Neuron (in vitro differentiated cells): ENCODE results near the gene ZNF543.
A peak's percentile ranks its signal among the peaks of the same experiment; 100 is the strongest.

Source experiments
- H2AFZ ChIP-seq: one replicate; pipeline ENCODE4 v1.6.1; 2013; ENCODE audit warnings: low read depth, mild to moderate bottlenecking, inconsistent platforms, low read length, moderate library complexity
- H3K27me3 ChIP-seq: one replicate; pipeline ENCODE4 v1.6.1; 2013; ENCODE audit warnings: low read length; ENCODE audit not compliant: insufficient read depth
- H3K36me3 ChIP-seq: one replicate; pipeline ENCODE4 v1.6.1; 2013; ENCODE audit warnings: low read length; ENCODE audit not compliant: insufficient read depth
- H3K4me1 ChIP-seq: one replicate; pipeline ENCODE4 v1.6.1; 2013; ENCODE audit warnings: low read length; ENCODE audit not compliant: insufficient read depth
- H3K4me3 ChIP-seq: 2 replicates; pipeline ENCODE4 v1.5.1; 2013; ENCODE audit warnings: mild to moderate bottlenecking, low read length, moderate library complexity
- H3K9me3 ChIP-seq: one replicate; pipeline ENCODE4 v1.6.1; 2013; ENCODE audit warnings: low read length

The ZNF543 gene

GRCh38 chr19:57293719-57294118 is 26.6 kb upstream of the ZNF543 start:
- no peaks in the 10 kb centered on the region for H3K27me3 ChIP-seq
- H3K4me1 ChIP-seq = no peaks in the 10 kb centered on the region
- H2AFZ ChIP-seq = no peak overlapping the region
- peaks cover 84% of the 10 kb centered on the region for H3K36me3 ChIP-seq
- H3K9me3 ChIP-seq = peaks cover 48% of the 10 kb centered on the region
- H3K4me3 ChIP-seq = no peak overlapping the region

- H3K36me3 ChIP-seq = peaks cover 43% of the 10 kb centered on the region
- H3K27me3 ChIP-seq = no peaks in the 10 kb centered on the region
- H3K9me3 ChIP-seq = peaks cover 5% of the 10 kb centered on the region
- H2AFZ ChIP-seq = no peak overlapping the region
- no peak overlapping the region for H3K4me3 ChIP-seq
- H3K4me1 ChIP-seq = no peaks in the 10 kb centered on the region
These were observed 18.2 kb upstream of the ZNF543 start for GRCh38 chr19:57302020-57302465.

GRCh38 chr19:57302727-57303401 is 17.4 kb upstream of the ZNF543 start:
- H3K9me3 ChIP-seq = peaks cover 5% of the 10 kb centered on the region
- H3K4me3 ChIP-seq = no peak overlapping the region
- H3K4me1 ChIP-seq = no peaks in the 10 kb centered on the region
- H2AFZ ChIP-seq = no peak overlapping the region
- peaks cover 36% of the 10 kb centered on the region for H3K36me3 ChIP-seq
- H3K27me3 ChIP-seq = no peaks in the 10 kb centered on the region

- peaks cover 25% of the 10 kb centered on the region for H3K36me3 ChIP-seq
- H2AFZ ChIP-seq = no peak overlapping the region
- no peaks in the 10 kb centered on the region for H3K27me3 ChIP-seq
- no peak overlapping the region for H3K4me3 ChIP-seq
- no peaks in the 10 kb centered on the region for H3K9me3 ChIP-seq
- no peaks in the 10 kb centered on the region for H3K4me1 ChIP-seq
These were observed 15.2 kb upstream of the ZNF543 start for GRCh38 chr19:57305056-57305455.

GRCh38 chr19:57308514-57308913 is 11.8 kb upstream of the ZNF543 start:
- Histone ChIP-seq H3K27me3 (no peaks in the 10 kb centered on the region), H3K4me1 (peaks cover 4% of the 10 kb centered on the region), H3K4me3 (no peak overlapping the region), H3K9me3 (no peaks in the 10 kb centered on the region), H2AFZ (no peak overlapping the region), H3K36me3 (peaks cover 2% of the 10 kb centered on the region)

GRCh38 chr19:57310792-57311191 is 9.5 kb upstream of the ZNF543 start:
- Histone ChIP-seq H3K36me3 (no peaks in the 10 kb centered on the region), H3K9me3 (no peaks in the 10 kb centered on the region), H3K27me3 (no peaks in the 10 kb centered on the region), H3K4me3 (no peak overlapping the region), H3K4me1 (peaks cover 4% of the 10 kb centered on the region), H2AFZ (no peak overlapping the region)

GRCh38 chr19:57314146-57314545 is 6.1 kb upstream of the ZNF543 start:
- Histone ChIP-seq H3K4me3 (no peak overlapping the region), H3K4me1 (peaks cover 4% of the 10 kb centered on the region), H3K36me3 (no peaks in the 10 kb centered on the region), H3K9me3 (no peaks in the 10 kb centered on the region), H3K27me3 (no peaks in the 10 kb centered on the region), H2AFZ (no peak overlapping the region)

GRCh38 chr19:57317503-57317902 is 2.8 kb upstream of the ZNF543 start:
- no peak overlapping the region for H3K4me3 ChIP-seq
- no peaks in the 10 kb centered on the region for H3K27me3 ChIP-seq
- H3K9me3 ChIP-seq = no peaks in the 10 kb centered on the region
- no peaks in the 10 kb centered on the region for H3K36me3 ChIP-seq
- H3K4me1 ChIP-seq = peaks cover 17% of the 10 kb centered on the region
- no peak overlapping the region for H2AFZ ChIP-seq

GRCh38 chr19:57319869-57320179 is 448 bp upstream of the ZNF543 start:
- H3K9me3 ChIP-seq = no peaks in the 10 kb centered on the region
- peak overlapping the region; percentile 81 for H2AFZ ChIP-seq
- peak overlapping the region; percentile 84 for H3K4me3 ChIP-seq
- peaks cover 17% of the 10 kb centered on the region for H3K4me1 ChIP-seq
- H3K27me3 ChIP-seq = no peaks in the 10 kb centered on the region
- H3K36me3 ChIP-seq = peaks cover 14% of the 10 kb centered on the region

- Histone ChIP-seq H3K36me3 (peaks cover 27% of the 10 kb centered on the region), H3K9me3 (no peaks in the 10 kb centered on the region)
These were observed 844 bp downstream of the ZNF543 start for GRCh38 chr19:57321116-57321515.

GRCh38 chr19:57321751-57322150 is 1.5 kb downstream of the ZNF543 start:
- Histone ChIP-seq H3K4me1 (peaks cover 17% of the 10 kb centered on the region), H3K9me3 (no peaks in the 10 kb centered on the region), H2AFZ (no peak overlapping the region), H3K27me3 (no peaks in the 10 kb centered on the region), H3K4me3 (peak overlapping the region; percentile 84), H3K36me3 (peaks cover 32% of the 10 kb centered on the region)

More at GRCh38 chr19:57321116-57321515, 844 bp downstream of the ZNF543 start:
- peaks cover 17% of the 10 kb centered on the region for H3K4me1 ChIP-seq
- H2AFZ ChIP-seq = no peak overlapping the region
- H3K27me3 ChIP-seq = no peaks in the 10 kb centered on the region
- peak overlapping the region; percentile 84 for H3K4me3 ChIP-seq

GRCh38 chr19:57324992-57325391 is 4.7 kb downstream of the ZNF543 start:
- H3K9me3 ChIP-seq = peaks cover 15% of the 10 kb centered on the region
- H3K36me3 ChIP-seq = peaks cover 61% of the 10 kb centered on the region
- H3K4me3 ChIP-seq = no peak overlapping the region
- H3K4me1 ChIP-seq = peaks cover 14% of the 10 kb centered on the region
- H2AFZ ChIP-seq = no peak overlapping the region
- H3K27me3 ChIP-seq = no peaks in the 10 kb centered on the region

GRCh38 chr19:57327993-57328392 is 7.7 kb downstream of the ZNF543 start:
- no peak overlapping the region for H3K4me3 ChIP-seq
- H3K4me1 ChIP-seq = no peaks in the 10 kb centered on the region
- peaks cover 68% of the 10 kb centered on the region for H3K36me3 ChIP-seq
- H3K9me3 ChIP-seq = peaks cover 15% of the 10 kb centered on the region
- no peak overlapping the region for H2AFZ ChIP-seq
- H3K27me3 ChIP-seq = no peaks in the 10 kb centered on the region

GRCh38 chr19:57334191-57334590 is 13.9 kb downstream of the ZNF543 start:
- H2AFZ ChIP-seq = no peak overlapping the region
- no peaks in the 10 kb centered on the region for H3K9me3 ChIP-seq
- peaks cover 12% of the 10 kb centered on the region for H3K36me3 ChIP-seq
- H3K27me3 ChIP-seq = no peaks in the 10 kb centered on the region
- H3K4me1 ChIP-seq = no peaks in the 10 kb centered on the region
- no peak overlapping the region for H3K4me3 ChIP-seq
